NCI-H748 treated with DMSO at 0.1 percent for 48 hours (cell line): Measurements from ENCODE around the gene SH3BP5L.

Experiments used
- DNase-seq: peaks from one replicate; lab custom pipeline; 2025; lab: John Stamatoyannopoulos, UW

Gene SH3BP5L

DNA sequence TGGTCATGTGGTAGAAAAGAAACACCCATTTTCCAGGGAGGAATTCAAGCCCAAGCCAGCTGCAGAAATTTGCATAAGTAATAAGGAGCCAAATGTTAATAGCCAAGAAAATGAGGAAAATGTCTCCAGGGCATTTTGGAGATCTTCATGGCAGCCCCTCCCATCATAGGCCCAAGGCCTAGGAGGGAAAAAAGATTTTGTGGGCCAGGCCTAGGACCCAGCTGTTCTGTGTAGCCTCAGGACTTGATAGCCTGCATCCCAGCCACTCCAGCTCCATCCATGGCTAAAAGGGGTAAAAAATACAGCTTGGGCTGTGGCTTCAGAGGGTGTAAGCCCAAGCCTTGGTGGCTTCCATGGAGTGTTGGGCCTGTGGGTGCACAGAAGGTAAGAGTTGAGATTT, 48.7 kb downstream of the SH3BP5L start:
- no peak for DNase-seq

DNA sequence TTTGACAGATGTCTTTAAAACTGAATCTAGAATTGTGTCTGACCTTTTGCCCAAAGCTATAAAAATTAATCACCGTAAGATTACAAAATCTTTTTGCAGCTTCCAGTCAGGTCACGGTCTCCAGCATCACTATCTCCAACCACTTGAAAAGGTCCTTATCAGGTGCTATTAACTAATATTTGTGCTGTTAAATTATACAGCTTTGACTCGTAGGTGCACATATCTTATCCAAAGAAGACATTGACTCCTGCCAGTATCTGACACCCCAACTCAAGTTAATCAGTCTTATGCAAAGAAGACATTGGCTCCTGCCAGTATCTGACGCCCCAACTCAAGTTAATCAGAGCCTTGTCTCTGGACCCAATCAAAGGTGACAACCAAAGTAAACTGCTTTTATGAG, 50.3 kb downstream of the SH3BP5L start:
- DNase-seq = no peak
